Right lobe of liver (tissue), 6 donors: ENCODE results near the gene SLC41A3. TPM values are rescaled to one million over a fixed set of nuclear protein-coding genes. Genes with fewer than 3 reads are reported as not detected.
"Not testable (repeated sequence)": the region's sequence is repeated elsewhere in the genome, so short reads cannot be mapped to it uniquely, and the experiment has no call there.

Source experiments
- ATAC-seq, 4 donors: fragments of 200-7000 bp; cut with Tn5 transposase; one replicate each; pipeline ENCODE4 v1.9.1; 2020; ENCODE audit warnings: mild to moderate bottlenecking in 4 of 4, moderate library complexity in 4 of 4
- DNase-seq, 3 donors: peaks; one replicate each; pipeline ENCODE4 v3.0.0-alpha.2; 2020
- H3K27ac ChIP-seq, 3 donors: fragments of 200-600 bp; one replicate each; pipeline ENCODE4 v1.8.0; 2022
- H3K27me3 ChIP-seq, 2 donors: fragments of 200-600 bp; one replicate each; pipeline ENCODE4 v1.8.0; 2022
- H3K36me3 ChIP-seq, 4 donors: fragments of 200-600 bp; sonication (generic) in 1 of 4; one replicate each; pipeline versions ENCODE4 v1.5.1 to v1.8.0; 2017 to 2022; ENCODE audit warnings: control low read depth in 1 of 4
- H3K4me1 ChIP-seq, 4 donors: fragments of 200-600 bp; sonication (generic) in 1 of 4; one replicate each; pipeline versions ENCODE4 v1.5.1 to v1.8.0; 2017 to 2022; ENCODE audit warnings: control low read depth in 1 of 4
- H3K4me3 ChIP-seq, 3 donors: fragments of 200-600 bp; one replicate each; pipeline ENCODE4 v1.8.0; 2022
- H3K9me3 ChIP-seq, 4 donors: fragments of 200-600 bp; sonication (generic) in 1 of 4; one replicate each; pipeline versions ENCODE4 v1.5.1 to v1.8.0; 2017 to 2022; ENCODE audit warnings: control low read depth in 1 of 4
- POLR2A ChIP-seq: fragments of 450-650 bp; IDR thresholded peaks from one replicate; pipeline ENCODE4 v1.6.1; 2017; ENCODE audit warnings: antibody characterized with exemption, mild to moderate bottlenecking
- WGBS: methylation state at CpG from one replicate; pipeline ENCODE4 v1.1.6; 2018; ENCODE audit warnings: low coverage, low lambda C conversion rate; ENCODE audit not compliant: insufficient coverage; ENCODE audit errors: missing lambda C conversion rate; 5-methylcytosine and 5-hydroxymethylcytosine counted together
- intact Hi-C, 2 donors: fragments of 100-400 bp; cut with DNase I; formaldehyde crosslinking; loops; one replicate each; pipeline versions ENCODE4 v1.11.2 to v1.14.1; 2022
- small RNA-seq, 2 experiments: library from RNA; depleted of rRNA; stranded (forward); fragments of <200 nt; gene quantifications; one replicate each; pipeline ENCODE3, GENCODE V24; 2016
- total RNA-seq, 6 experiments: library from RNA; depleted of rRNA in 2 of 6; stranded (reverse); fragments of >200 nt in 2 of 6; fragmentation: NEBNext Ultra II Directional in 3 of 6; extraction: Animal tissue kit (Norgen Biotek cat#: 25700) in 3 of 6; gene quantifications; one replicate each; pipeline versions ENCODE4 v1.1.0 to v1.2.4, GENCODE V29; 2016 to 2023
- TF ChIP-seq, protein P1 (sequence below), 4 donors: fragments of 200-600 bp in 3 of 4; fragments of 450-650 bp in 1 of 4; IDR thresholded peaks; one replicate each; pipeline versions ENCODE4 v1.5.1 to v1.8.0; 2016 to 2022; ENCODE audit warnings: antibody characterized with exemption in 4 of 4, mild to moderate bottlenecking in 2 of 4
- donor health status: DM: no; HTN: yes; CAD: no.
- donor health status: DM: no; HTN: no; CAD: no.
- donor health status: DM: no; HTN: no; CAD: no.
- donor health status: DM: no; HTN: yes; CAD: no.
- donor health status: DM: no; HTN: yes; CAD: no.

SLC41A3 gene
- total RNA-seq, 6 experiments from 2014 or later = 12.7 to 29.1 (median 15.9) TPM

DNA sequence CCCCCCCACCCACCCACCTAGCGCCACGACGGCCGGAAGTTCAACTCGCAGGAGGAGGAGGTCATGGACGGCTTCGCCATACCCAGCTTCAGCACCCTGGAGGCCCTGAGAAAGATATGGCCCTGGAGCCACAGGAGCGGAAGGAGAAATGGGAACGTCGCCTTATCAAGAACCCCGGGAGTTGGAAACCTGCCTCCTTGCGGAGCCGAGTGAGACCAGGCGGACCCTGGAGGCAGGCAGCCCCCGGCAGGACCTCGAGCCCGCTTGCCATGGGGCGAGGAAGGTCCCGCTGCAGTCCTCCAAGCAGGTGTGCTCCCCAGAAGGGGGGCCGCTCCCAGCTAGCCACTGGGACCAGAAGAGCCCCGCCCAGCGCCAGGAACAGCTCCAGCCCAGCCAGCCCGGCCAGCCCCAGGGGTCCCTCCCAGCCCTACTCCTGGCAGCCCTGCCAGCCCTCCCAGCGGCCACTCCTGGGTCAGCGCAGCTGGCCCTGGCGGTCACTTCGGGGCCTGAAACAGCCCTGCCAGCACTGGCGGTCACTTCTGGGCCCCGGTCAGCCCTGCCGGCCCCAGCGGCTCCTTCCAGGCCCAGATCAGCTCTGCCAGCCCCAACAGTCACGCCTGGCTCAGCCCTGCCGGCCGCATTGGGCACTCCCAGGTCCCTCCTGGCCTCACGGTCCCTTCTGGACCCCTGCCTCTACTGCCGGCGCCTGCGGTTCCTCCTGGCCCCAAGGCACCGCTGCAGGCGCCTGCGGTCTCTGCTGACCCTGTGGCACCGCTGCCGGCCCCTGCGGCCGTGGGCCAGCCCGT, 125.2 kb downstream of the SLC41A3 start:
- Histone ChIP-seq H3K27me3 (no peaks in the 10 kb centered on the region), H3K4me1 (no peaks in the 10 kb centered on the region), H3K27ac (no peak overlapping the region), H3K4me3 (no peak overlapping the region), H3K36me3 (no peaks in the 10 kb centered on the region), H3K9me3 (no peaks in the 10 kb centered on the region)
- ATAC-seq = peak in 1 of 4 donors; percentile 26
- intact Hi-C loops = no loop called here
- TF ChIP-seq POLR2A = no peak
- TF ChIP-seq, protein P1, sequence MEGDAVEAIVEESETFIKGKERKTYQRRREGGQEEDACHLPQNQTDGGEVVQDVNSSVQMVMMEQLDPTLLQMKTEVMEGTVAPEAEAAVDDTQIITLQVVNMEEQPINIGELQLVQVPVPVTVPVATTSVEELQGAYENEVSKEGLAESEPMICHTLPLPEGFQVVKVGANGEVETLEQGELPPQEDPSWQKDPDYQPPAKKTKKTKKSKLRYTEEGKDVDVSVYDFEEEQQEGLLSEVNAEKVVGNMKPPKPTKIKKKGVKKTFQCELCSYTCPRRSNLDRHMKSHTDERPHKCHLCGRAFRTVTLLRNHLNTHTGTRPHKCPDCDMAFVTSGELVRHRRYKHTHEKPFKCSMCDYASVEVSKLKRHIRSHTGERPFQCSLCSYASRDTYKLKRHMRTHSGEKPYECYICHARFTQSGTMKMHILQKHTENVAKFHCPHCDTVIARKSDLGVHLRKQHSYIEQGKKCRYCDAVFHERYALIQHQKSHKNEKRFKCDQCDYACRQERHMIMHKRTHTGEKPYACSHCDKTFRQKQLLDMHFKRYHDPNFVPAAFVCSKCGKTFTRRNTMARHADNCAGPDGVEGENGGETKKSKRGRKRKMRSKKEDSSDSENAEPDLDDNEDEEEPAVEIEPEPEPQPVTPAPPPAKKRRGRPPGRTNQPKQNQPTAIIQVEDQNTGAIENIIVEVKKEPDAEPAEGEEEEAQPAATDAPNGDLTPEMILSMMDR (IDR thresholded peaks at IDR 0.05) = no peak
- DNase-seq = no peak
- WGBS = 70% methylated on average over 2 of the region's 46 CpGs

- no peak for ATAC-seq
- DNase-seq = no peak
Observed at GRCh38 chr3:125957674-125958510, 126.0 kb downstream of the SLC41A3 start.

GRCh38 chr3:125957020-125957419, 126.9 kb downstream of the SLC41A3 start:
- intact Hi-C loops, H3K4me1 ChIP-seq, H3K36me3 ChIP-seq, H3K27ac ChIP-seq, H3K4me3 ChIP-seq, H3K27me3 ChIP-seq, H3K9me3 ChIP-seq, ATAC-seq, DNase-seq: not testable (repeated sequence)
- 84% methylated on average over 4 of the region's 4 CpGs for WGBS

More at GRCh38 chr3:125957674-125958510, 126.0 kb downstream of the SLC41A3 start:
- no peaks in the 10 kb centered on the region for H3K36me3 ChIP-seq
- no peak overlapping the region for H3K4me3 ChIP-seq
- H3K27ac ChIP-seq = no peak overlapping the region
- intact Hi-C loops = no loop called here
- TF ChIP-seq POLR2A = no peak
- TF ChIP-seq, protein P1 (IDR thresholded peaks at IDR 0.05) = no peak
- no peaks in the 10 kb centered on the region for H3K27me3 ChIP-seq
- H3K9me3 ChIP-seq = no peaks in the 10 kb centered on the region
- WGBS = 41% methylated on average over 1 of the region's 75 CpGs
- H3K4me1 ChIP-seq = no peaks in the 10 kb centered on the region

Small RNAs within 50 kb of the gene (small RNA-seq; reads per million reads assigned to genes)
- 0 reads per million in 2 experiments for gene AC092903.1

Other genes with a start within 250 kb of the SLC41A3 start
- gene ROPN1B, start 114.9 kb downstream of the SLC41A3 start, total RNA-seq = 1 to 10 TPM in 1 of 6 experiments, under 1 TPM in 4, not detected in 1; 0.46 to 2.0 (median 0.60) TPM
- gene ALDH1L1, start 96.5 kb upstream of the SLC41A3 start, total RNA-seq = 100 to 1,000 TPM in 5 of 6 experiments, 10 to 100 TPM in 1; 94.9 to 962 (median 353) TPM